KOPT-K1 (cell line): ENCODE measurements around the gene ZNF511.

Experiments
- H3K27ac ChIP-seq: fragments of 200-600 bp; sonication (generic); 2 replicates; pipeline ENCODE4 v1.5.1; 2016; ENCODE audit warnings: antibody characterized with exemption, mild to moderate bottlenecking, low read depth, low read length; ENCODE audit not compliant: poor library complexity, severe bottlenecking
- H3K36me3 ChIP-seq: fragments of 200-600 bp; sonication (generic); 2 replicates; pipeline ENCODE4 v1.5.1; 2017; ENCODE audit warnings: antibody characterized with exemption, mild to moderate bottlenecking, low read length, moderate library complexity; ENCODE audit not compliant: insufficient read depth
- H3K9me3 ChIP-seq: fragments of 200-600 bp; sonication (generic); 2 replicates; pipeline ENCODE4 v1.5.1; 2017; ENCODE audit warnings: antibody characterized with exemption, low read length, mild to moderate bottlenecking; ENCODE audit not compliant: insufficient read depth, poor library complexity, severe bottlenecking

The ZNF511 gene

GRCh38 chr10:133339708-133340380, 31.1 kb downstream of the ZNF511 start:
- no peaks in the 10 kb centered on the region for H3K36me3 ChIP-seq
- no peaks in the 10 kb centered on the region for H3K9me3 ChIP-seq

GRCh38 chr10:133341983-133342382, 33.3 kb downstream of the ZNF511 start:
- no peaks in the 10 kb centered on the region for H3K36me3 ChIP-seq
- H3K27ac ChIP-seq = no peak overlapping the region
- H3K9me3 ChIP-seq = no peaks in the 10 kb centered on the region

More at GRCh38 chr10:133339708-133340380, 31.1 kb downstream of the ZNF511 start:
- no peak overlapping the region for H3K27ac ChIP-seq

- H3K27ac ChIP-seq = no peak overlapping the region
- no peaks in the 10 kb centered on the region for H3K36me3 ChIP-seq
- H3K9me3 ChIP-seq = no peaks in the 10 kb centered on the region
Measured at GRCh38 chr10:133342942-133343341, 34.2 kb downstream of the ZNF511 start.

- H3K27ac ChIP-seq = no peak overlapping the region
- H3K9me3 ChIP-seq = no peaks in the 10 kb centered on the region
- H3K36me3 ChIP-seq = no peaks in the 10 kb centered on the region
Measured at GRCh38 chr10:133343558-133343957, 34.8 kb downstream of the ZNF511 start.

GRCh38 chr10:133344236-133344635, 35.5 kb downstream of the ZNF511 start:
- no peaks in the 10 kb centered on the region for H3K9me3 ChIP-seq
- no peak overlapping the region for H3K27ac ChIP-seq
- no peaks in the 10 kb centered on the region for H3K36me3 ChIP-seq

GRCh38 chr10:133346413-133346812, 37.7 kb downstream of the ZNF511 start:
- Histone ChIP-seq H3K27ac (no peak overlapping the region), H3K9me3 (no peaks in the 10 kb centered on the region)

GRCh38 chr10:133347710-133348517, 39.2 kb downstream of the ZNF511 start:
- Histone ChIP-seq H3K9me3 (no peaks in the 10 kb centered on the region), H3K27ac (no peak overlapping the region), H3K36me3 (no peaks in the 10 kb centered on the region)

More at GRCh38 chr10:133346413-133346812, 37.7 kb downstream of the ZNF511 start:
- no peaks in the 10 kb centered on the region for H3K36me3 ChIP-seq

GRCh38 chr10:133349160-133349568, 40.5 kb downstream of the ZNF511 start:
- no peaks in the 10 kb centered on the region for H3K36me3 ChIP-seq
- H3K9me3 ChIP-seq = no peaks in the 10 kb centered on the region
- no peak overlapping the region for H3K27ac ChIP-seq

GRCh38 chr10:133349577-133350011, 40.9 kb downstream of the ZNF511 start:
- H3K36me3 ChIP-seq = no peaks in the 10 kb centered on the region
- no peaks in the 10 kb centered on the region for H3K9me3 ChIP-seq
- no peak overlapping the region for H3K27ac ChIP-seq

- no peaks in the 10 kb centered on the region for H3K36me3 ChIP-seq
- H3K27ac ChIP-seq = no peak overlapping the region
- H3K9me3 ChIP-seq = no peaks in the 10 kb centered on the region
Measured at GRCh38 chr10:133350283-133350949, 41.7 kb downstream of the ZNF511 start.

- H3K27ac ChIP-seq = no peak overlapping the region
- H3K9me3 ChIP-seq = no peaks in the 10 kb centered on the region
- no peaks in the 10 kb centered on the region for H3K36me3 ChIP-seq
Measured at GRCh38 chr10:133350950-133351329, 42.2 kb downstream of the ZNF511 start.

- H3K27ac ChIP-seq = no peak overlapping the region
- H3K9me3 ChIP-seq = no peaks in the 10 kb centered on the region
- H3K36me3 ChIP-seq = no peaks in the 10 kb centered on the region
Measured at GRCh38 chr10:133351408-133352318, 42.9 kb downstream of the ZNF511 start.

- H3K27ac ChIP-seq = no peak overlapping the region
- H3K9me3 ChIP-seq = no peaks in the 10 kb centered on the region
- H3K36me3 ChIP-seq = no peaks in the 10 kb centered on the region
Measured at GRCh38 chr10:133353202-133353959, 44.7 kb downstream of the ZNF511 start.
